Hematopoietic multipotent progenitor cell treated with erythropoietin and hydrocortisone succinate and interleukin-3 and kit ligand, for 15 days (in vitro differentiated cells): Measurements from ENCODE around the gene DGKA.
"Not testable (repeated sequence)": the region's sequence is repeated elsewhere in the genome, so short reads cannot be mapped to it uniquely, and the experiment has no call there.

Experiments used
- DNase-seq: peaks from one replicate; pipeline ENCODE4 v3.0.0-alpha.2; 2015; ENCODE audit warnings: low spot score

The DGKA gene

GRCh38 chr12:55969356-55969755 lies 38.4 kb downstream of the DGKA start:
- no peak for DNase-seq

GRCh38 chr12:55970775-55971174 lies 39.8 kb downstream of the DGKA start:
- no peak for DNase-seq

- DNase-seq, result no peak
These were observed 41.1 kb downstream of the DGKA start for GRCh38 chr12:55972042-55972441.

- DNase-seq, result no peak
These were observed 41.5 kb downstream of the DGKA start for GRCh38 chr12:55972456-55972855.

GRCh38 chr12:55972911-55973598 lies 42.1 kb downstream of the DGKA start:
- peak; percentile 21 for DNase-seq

- peak; percentile 100 for DNase-seq
These were observed 42.8 kb downstream of the DGKA start, which contains the start of gene RAB5B for GRCh38 chr12:55973599-55974307. TSS of gene RAB5B (plus strand) at chr12:55974078. CDS start at chr12:55986961, 12,883 bp downstream.

- DNase-seq, result peak; percentile 57
These were observed 43.4 kb downstream of the DGKA start for GRCh38 chr12:55974308-55974730.

- no peak for DNase-seq
These were observed 47.4 kb downstream of the DGKA start for GRCh38 chr12:55978393-55978792.

- DNase-seq, result no peak
These were observed 48.1 kb downstream of the DGKA start for GRCh38 chr12:55979069-55979468.

GRCh38 chr12:55981882-55982281 lies 50.9 kb downstream of the DGKA start:
- not testable (repeated sequence) for DNase-seq

GRCh38 chr12:55982319-55982936 lies 51.5 kb downstream of the DGKA start:
- DNase-seq, result no peak

GRCh38 chr12:55983232-55983842 lies 52.4 kb downstream of the DGKA start:
- no peak for DNase-seq

GRCh38 chr12:55984861-55985260 lies 53.9 kb downstream of the DGKA start:
- no peak for DNase-seq

- DNase-seq, result no peak
These were observed 54.4 kb downstream of the DGKA start for GRCh38 chr12:55985341-55985740.

- DNase-seq, result not testable (repeated sequence)
These were observed 55.0 kb downstream of the DGKA start for GRCh38 chr12:55985976-55986375.

GRCh38 chr12:55991110-55991509 lies 60.1 kb downstream of the DGKA start:
- no peak for DNase-seq

- DNase-seq, result no peak
These were observed 62.4 kb downstream of the DGKA start for GRCh38 chr12:55993230-55993853.

GRCh38 chr12:55995366-55995765 lies 64.4 kb downstream of the DGKA start:
- no peak for DNase-seq

- peak; percentile 82 for DNase-seq
These were observed 65.3 kb downstream of the DGKA start for GRCh38 chr12:55996201-55996714.

GRCh38 chr12:55996715-55997534 lies 66.0 kb downstream of the DGKA start, which contains the start of gene SUOX:
TSS of gene SUOX (plus strand) at chr12:55997276. CDS start at chr12:56002222, 4,946 bp downstream.
- peak; percentile 64 for DNase-seq

GRCh38 chr12:55997535-55997859 lies 66.5 kb downstream of the DGKA start:
- DNase-seq, result no peak
